KOPT-K1 (cell line): ENCODE measurements around the gene HPRT1.

Experiments
- H3K27ac ChIP-seq: fragments of 200-600 bp; sonication (generic); 2 replicates; pipeline ENCODE4 v1.5.1; 2016; ENCODE audit warnings: antibody characterized with exemption, mild to moderate bottlenecking, low read depth, low read length; ENCODE audit not compliant: poor library complexity, severe bottlenecking
- H3K36me3 ChIP-seq: fragments of 200-600 bp; sonication (generic); 2 replicates; pipeline ENCODE4 v1.5.1; 2017; ENCODE audit warnings: antibody characterized with exemption, mild to moderate bottlenecking, low read length, moderate library complexity; ENCODE audit not compliant: insufficient read depth
- H3K9me3 ChIP-seq: fragments of 200-600 bp; sonication (generic); 2 replicates; pipeline ENCODE4 v1.5.1; 2017; ENCODE audit warnings: antibody characterized with exemption, low read length, mild to moderate bottlenecking; ENCODE audit not compliant: insufficient read depth, poor library complexity, severe bottlenecking

The HPRT1 gene

DNA sequence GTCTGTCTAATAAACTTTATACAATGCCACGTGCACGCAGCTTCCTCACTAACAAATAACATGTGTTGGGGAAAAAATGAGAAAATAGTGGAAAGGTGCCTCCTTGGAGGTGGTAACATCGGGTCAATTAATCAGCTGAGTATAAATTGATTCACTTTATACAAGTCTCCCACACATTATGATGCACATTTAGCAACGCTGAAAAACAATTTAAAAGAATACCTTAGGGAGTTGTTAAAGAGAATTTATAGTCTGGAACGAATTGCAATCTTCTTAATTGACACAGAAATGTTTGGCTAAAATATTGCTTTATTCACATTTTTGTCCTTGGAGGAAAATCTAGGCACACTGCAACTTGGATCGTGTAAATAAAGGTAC, 84.2 kb downstream of the HPRT1 start:
- no peaks in the 10 kb centered on the region for H3K9me3 ChIP-seq
- H3K27ac ChIP-seq = no peak overlapping the region
- peaks cover 19% of the 10 kb centered on the region for H3K36me3 ChIP-seq

DNA sequence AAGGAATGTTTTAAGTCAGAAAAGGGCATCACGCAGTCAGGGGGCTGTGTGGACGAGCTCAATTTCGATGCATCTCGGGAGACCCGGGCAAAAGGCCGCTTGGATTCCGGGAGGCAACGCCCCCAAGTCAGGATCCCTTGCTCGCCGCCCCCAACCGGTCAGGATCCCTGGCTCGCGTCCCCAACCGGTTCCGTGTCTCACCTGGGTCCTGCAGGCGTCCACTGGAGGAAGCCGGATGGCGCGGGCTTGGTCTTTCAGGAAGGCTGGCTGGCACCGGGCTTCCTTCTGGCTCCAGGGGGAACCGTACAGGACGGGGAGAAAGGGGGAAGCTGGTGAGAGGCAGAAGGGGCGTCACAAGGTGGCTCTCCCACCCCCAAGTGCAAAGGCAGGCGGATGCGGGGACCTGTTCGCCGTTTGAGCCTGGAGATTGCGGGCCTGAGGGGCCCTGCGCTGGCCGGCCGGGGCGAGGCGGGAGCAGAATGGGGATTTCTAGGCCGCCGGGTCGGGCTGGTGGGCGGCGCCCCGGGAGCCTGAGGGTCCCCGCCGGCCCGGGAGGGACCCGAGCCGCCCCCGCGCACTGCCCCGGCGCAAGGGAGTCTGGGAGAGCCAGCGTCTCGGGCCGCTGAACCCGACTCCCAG, 84.7 kb downstream of the HPRT1 start:
- Histone ChIP-seq H3K9me3 (no peaks in the 10 kb centered on the region), H3K27ac (no peak overlapping the region), H3K36me3 (peaks cover 19% of the 10 kb centered on the region)

GRCh38 chrX:134545510-134545909, 85.5 kb downstream of the HPRT1 start:
- no peak overlapping the region for H3K27ac ChIP-seq
- no peaks in the 10 kb centered on the region for H3K9me3 ChIP-seq

GRCh38 chrX:134546187-134546586, 86.2 kb downstream of the HPRT1 start:
- Histone ChIP-seq H3K27ac (no peak overlapping the region), H3K36me3 (peaks cover 19% of the 10 kb centered on the region), H3K9me3 (no peaks in the 10 kb centered on the region)

More at GRCh38 chrX:134545510-134545909, 85.5 kb downstream of the HPRT1 start:
- peaks cover 19% of the 10 kb centered on the region for H3K36me3 ChIP-seq

DNA sequence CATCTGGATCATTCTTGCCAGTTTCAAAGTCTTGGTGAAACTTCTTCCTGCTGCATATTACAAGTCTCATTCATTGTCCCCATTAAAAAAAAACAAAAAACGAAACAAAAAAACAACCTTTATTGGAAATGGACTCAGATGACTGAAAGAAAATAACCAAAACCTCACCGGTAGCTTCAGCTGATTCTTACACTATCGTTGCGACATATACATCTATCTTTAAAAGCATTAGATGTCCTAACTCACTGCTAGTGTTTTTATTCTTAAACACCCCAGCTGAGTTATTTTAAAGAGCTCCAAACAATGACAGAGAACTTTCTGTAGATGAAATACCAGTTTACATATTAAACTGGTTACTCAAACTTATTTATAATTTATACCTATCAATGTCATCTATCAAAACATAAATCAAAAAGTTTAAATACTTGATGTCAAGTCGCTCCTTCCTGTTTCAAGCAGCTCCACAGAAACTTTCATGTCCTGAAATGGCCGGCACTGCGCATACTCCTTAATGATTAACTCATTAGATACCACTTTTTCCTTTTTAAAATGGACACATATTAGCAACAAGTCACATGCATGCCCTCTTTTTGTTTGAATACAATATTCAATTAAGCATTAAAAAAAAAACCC, 87.2 kb downstream of the HPRT1 start:
- H3K9me3 ChIP-seq = no peaks in the 10 kb centered on the region
- H3K27ac ChIP-seq = no peak overlapping the region
- peaks cover 19% of the 10 kb centered on the region for H3K36me3 ChIP-seq

GRCh38 chrX:134548257-134549201, 88.6 kb downstream of the HPRT1 start:
- peaks cover 19% of the 10 kb centered on the region for H3K36me3 ChIP-seq
- H3K9me3 ChIP-seq = no peaks in the 10 kb centered on the region
- peak overlapping the region; percentile 78 for H3K27ac ChIP-seq
